GM21381 (cell line): ENCODE measurements around the gene SRPX.

Experiments
- ATAC-seq: cut with Tn5 transposase; IDR thresholded peaks from one replicate; pipeline ENCODE4 v1.9.1; 2021; ENCODE audit warnings: mild to moderate bottlenecking, moderate library complexity; ENCODE audit not compliant: unreplicated experiment

The SRPX gene

GRCh38 chrX:38220415-38221390 is at the start of gene SRPX:
Gene SRPX, minus strand, starts transcription at chrX:38220871. Its CDS starts 79 bp downstream, at chrX:38220792.
- no peak for ATAC-seq

- no peak for ATAC-seq
These were observed 47.3 kb upstream of the SRPX start for GRCh38 chrX:38268011-38268410.

GRCh38 chrX:38262715-38263620 is 42.3 kb upstream of the SRPX start:
- ATAC-seq: no peak

- no peak for ATAC-seq
These were observed 39.6 kb upstream of the SRPX start for GRCh38 chrX:38260231-38260630.

GRCh38 chrX:38256019-38256418 is 35.3 kb upstream of the SRPX start:
- no peak for ATAC-seq

GRCh38 chrX:38249965-38250364 is 29.3 kb upstream of the SRPX start:
- ATAC-seq: no peak

- ATAC-seq: no peak
These were observed 26.4 kb upstream of the SRPX start for GRCh38 chrX:38247051-38247450.

GRCh38 chrX:38240541-38240940 is 19.9 kb upstream of the SRPX start:
- ATAC-seq: no peak

GRCh38 chrX:38236901-38237615 is 16.4 kb upstream of the SRPX start:
- no peak for ATAC-seq

GRCh38 chrX:38233891-38234667 is 13.4 kb upstream of the SRPX start:
- ATAC-seq: no peak

GRCh38 chrX:38232079-38232686 is 11.5 kb upstream of the SRPX start:
- no peak for ATAC-seq

GRCh38 chrX:38225093-38225492 is 4.4 kb upstream of the SRPX start:
- ATAC-seq: no peak

- no peak for ATAC-seq
These were observed 3.5 kb upstream of the SRPX start for GRCh38 chrX:38224160-38224559.

- ATAC-seq: no peak
These were observed 789 bp upstream of the SRPX start for GRCh38 chrX:38221391-38221929.

GRCh38 chrX:38220024-38220414 is 652 bp downstream of the SRPX start:
- no peak for ATAC-seq

GRCh38 chrX:38216642-38217041 is 4.0 kb downstream of the SRPX start:
- no peak for ATAC-seq

- ATAC-seq: no peak
These were observed 5.8 kb downstream of the SRPX start for GRCh38 chrX:38214551-38215531.

GRCh38 chrX:38214044-38214443 is 6.6 kb downstream of the SRPX start:
- no peak for ATAC-seq
